ENCODE results near the gene BACH2.

The BACH2 gene

DNA sequence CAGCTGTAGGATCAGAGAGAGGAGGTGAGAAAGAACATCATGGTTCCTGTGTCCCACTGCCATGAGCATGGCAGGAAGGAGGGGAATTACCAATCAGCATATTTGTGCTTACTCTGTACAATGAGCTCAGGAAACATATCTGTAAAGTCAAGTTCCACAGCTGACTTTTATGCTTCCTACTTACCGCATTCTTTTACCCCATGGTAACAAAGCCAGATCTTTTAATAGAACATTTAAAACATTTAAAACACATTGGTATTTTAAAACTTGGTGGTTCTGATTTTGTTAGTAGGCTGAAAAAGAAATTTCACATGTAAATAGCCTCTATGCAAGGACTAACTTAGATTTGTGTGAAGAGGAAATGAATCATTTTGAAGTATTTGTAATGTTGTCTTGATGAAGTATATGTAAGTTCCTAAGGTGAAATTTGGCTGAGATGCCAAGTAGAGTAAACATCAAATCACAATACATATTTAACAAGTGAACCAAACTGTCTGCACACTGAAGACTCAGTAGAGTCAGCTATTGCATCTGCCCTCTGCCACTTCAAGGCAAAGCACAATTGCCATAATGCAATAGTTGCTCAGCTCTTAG is 287.6 kb downstream of the BACH2 start:
- DNase-seq (ENCODE audit: insufficient read length, low spot score): no peak
- FAIRE-seq: no peak

DNA sequence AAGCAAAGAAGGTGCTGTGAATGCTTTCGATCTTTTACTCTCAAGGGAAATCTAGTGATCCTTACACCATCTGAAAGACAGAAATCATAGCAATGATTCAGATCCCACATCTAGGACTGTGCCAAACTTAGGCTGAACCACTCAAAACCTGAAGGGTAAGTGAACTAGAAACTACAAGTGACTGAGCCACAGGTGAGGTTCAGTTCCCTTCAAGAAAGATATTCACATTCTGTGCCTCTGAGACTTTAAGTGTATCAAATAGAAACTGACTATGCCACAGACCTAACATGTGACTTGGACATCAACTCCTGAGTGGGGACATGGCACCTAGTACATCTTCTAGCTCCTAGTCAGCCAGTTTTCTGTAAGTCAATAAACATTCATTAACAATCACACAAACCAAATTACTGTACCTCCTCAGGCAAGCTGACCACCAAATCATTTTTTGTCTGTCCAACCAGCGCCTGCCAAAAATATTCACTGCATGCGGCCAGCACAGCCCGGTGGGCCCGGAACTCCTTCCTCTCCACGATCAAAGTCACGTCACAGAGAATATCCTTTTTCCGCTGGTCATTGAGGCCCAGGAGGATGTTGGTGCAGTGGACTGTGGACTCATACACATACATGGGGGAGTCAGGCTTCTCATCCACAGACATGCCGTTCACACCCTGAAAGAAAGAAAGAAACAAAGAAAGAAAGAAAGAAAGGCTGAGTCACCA is 288.3 kb downstream of the BACH2 start:
- DNase-seq (ENCODE audit: insufficient read length, low spot score) (no peak), FAIRE-seq (no peak)

DNA sequence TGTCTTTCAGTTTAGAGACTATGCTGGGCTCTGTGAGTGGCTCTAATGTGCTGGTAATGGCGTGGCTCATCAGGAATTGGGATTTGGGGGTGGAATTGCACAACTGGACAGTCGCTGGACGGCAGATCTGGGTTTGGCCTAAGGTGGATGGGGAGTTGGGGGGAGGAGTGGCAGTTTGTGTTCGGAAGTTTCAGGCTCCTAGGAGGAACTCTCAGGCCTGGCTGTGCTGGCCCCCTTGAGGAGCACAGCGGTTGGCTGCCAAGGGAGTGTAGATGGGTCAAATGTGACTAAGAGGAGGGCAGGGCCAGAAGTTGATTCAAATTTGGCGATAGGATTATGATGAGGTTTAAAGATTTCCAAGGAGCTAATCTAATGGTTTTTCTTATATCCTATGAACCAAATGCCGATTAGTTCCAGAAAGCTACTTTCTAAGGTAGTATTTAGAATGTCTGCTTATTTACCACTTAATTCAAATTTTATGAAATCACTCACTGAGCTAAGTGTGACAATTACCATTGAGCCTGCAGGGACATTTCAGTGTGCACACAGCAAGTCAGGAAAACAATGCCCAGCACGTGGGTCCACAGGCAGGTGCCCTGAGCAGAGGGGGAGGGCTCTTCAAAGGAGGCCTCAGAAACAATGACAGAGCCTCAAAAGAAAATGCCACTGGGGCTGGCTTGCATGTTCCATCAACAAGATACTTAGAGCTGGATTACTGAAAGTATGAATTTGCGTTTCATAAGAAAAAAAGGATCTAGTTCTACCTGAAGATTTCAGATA is 291.4 kb downstream of the BACH2 start:
- FAIRE-seq (no peak), DNase-seq (ENCODE audit: insufficient read length, low spot score) (no peak)

DNA sequence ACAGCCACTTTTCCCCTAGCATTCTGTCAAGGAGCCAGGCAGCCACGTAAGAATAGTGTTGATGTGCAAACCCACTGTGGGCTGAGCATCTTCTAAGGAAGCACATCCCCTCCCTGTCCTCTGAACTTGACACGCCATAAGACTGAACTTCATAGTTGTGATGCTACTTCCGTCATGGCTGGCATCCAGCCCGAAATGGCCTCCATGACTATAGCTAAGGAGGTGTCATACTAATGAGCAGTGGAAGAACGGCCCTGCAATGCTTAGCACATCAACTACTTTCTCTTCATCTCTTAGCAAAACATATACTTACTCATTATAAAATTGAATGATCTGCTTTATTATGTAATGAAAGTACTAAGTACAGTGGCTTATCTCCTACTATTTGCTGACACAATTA is 292.1 kb downstream of the BACH2 start:
- no peak for DNase-seq (ENCODE audit: insufficient read length, low spot score)
- no peak for FAIRE-seq

DNA sequence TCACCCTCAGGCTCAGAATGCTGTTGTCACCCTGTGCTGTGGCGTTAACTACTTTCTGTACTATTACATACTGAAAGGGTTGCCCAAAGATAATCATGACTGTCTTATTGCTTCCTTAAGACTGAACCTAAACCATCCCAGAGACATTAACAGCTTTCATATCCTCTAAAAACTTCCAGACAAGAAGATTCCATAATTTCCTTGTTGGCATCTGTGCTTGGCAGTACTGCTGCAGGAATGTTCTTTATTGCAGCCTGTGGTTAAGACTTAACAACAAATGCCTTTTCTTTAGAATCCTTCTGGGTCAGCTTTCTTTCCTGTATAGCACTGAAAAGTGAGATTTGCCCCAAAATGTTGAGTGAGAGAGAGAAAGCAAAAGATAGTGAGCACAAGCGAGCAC is 292.7 kb downstream of the BACH2 start:
- FAIRE-seq: no peak
- DNase-seq (ENCODE audit: insufficient read length, low spot score): no peak

DNA sequence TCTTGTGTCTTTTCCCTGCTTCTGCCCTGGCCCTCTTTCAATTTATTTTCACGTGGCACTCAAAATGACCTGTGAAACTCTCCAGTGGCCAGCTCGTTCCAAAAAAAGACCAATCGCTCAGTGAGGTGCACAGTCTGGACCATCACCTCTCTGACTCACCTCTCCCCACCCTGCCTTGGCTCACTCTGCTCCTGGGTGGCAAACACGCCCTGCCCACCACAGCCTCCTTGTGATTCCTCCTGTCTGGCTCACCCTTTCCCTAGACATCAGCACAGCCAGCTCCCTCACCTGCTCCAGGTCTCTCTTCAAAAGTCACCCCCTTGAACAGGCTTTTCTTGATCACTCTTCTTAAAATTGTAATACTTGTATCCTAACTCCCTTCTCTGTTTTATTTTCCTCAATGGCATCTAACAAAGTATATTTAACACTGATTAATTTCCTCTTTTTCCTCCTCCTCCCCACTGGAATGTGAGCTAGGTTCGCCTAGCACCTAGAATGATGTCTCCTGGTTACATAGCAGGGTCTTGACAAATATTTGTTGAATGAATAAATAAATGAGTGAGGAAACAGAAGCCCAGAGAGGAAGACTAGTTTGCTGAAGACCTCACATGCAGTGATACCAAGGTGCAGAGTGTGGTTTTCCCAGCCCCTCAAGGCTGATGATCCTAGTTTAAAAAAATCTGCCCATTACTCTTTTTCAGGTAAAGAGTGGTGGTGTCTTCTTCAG is 293.4 kb downstream of the BACH2 start:
- DNase-seq (ENCODE audit: insufficient read length, low spot score) (no peak), FAIRE-seq (no peak)

DNA sequence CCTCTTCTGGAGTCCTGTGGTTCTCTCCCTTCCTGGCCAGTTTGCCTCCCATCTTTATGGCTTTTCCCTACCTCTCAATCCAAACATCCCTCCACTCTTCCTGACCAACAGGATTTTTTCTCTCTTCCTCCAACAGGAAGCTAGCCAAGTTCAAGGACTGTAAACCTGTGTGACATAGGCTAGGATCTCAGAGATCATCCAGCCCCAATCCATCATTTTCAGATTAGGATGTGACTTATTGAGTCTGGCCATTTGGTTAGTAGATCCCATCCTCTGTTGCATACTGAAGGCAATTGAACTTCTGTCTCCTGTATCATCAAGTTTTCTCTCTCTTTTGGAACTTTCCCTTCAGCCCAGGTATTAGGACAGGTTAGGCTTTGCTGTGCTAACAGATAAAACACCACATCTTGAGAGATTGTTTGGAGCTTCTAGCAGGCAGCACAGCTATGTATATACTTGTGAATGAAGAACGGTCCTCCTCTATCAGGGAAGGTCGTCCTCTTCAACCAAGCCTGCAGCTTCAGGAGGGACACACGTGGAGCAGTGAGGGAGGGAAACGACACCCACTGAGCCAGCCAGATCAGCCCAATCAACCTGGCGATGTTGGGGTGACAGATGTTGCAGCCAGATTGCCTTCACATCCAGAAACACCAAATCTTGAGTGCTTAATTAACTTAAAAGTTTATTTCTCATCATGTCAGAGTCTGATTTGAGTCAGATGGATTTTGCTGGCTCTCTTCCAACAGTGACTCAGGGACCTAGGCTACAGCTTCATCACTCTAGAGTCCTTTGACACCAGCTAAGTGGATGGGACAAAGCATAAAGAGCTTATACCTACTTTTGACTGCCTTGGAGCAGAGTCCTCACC is 295.5 kb downstream of the BACH2 start:
- DNase-seq (ENCODE audit: insufficient read length, low spot score) (no peak), FAIRE-seq (no peak)

DNA sequence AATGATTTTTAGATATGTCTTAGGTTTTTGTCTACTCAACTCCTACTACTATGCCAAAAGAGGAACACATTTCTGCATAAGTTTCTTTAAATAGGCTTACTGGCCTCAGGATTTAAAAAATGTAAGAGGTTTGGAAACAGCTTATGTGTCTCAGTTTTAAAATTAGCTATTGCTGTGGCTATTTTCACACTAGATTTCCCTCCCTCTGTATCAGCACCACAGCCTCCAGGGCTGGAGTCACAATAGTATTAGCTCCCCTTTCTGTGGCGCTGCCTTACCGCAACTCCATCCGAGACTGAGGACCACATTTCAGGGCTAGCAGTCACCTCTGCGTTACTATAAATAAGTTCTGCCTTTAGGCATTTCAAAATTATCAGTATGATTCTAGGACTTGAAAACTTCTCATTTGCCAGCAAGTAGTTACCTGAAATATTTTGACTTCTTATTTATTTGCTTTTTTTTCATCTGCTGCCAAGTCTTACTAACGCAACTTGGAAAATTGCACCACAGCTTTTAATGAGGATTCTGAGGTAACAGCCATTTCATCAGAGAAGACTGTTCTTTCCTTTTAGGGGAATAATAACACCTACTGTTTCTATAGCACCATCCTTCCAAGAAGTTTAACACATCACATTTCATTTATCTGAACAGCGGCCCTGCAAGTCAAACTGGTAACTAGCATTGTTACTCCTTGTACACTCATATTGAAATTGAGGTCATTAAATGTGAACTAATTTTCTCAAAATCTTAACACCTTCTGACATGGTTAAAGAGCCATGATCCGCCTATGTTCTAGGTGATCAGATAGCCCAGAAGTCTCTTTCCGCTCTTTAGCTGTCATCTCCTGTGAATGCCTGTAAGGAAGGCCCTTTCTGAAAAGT is 296.5 kb downstream of the BACH2 start:
- DNase-seq (ENCODE audit: insufficient read length, low spot score) (no peak), FAIRE-seq (no peak)

DNA sequence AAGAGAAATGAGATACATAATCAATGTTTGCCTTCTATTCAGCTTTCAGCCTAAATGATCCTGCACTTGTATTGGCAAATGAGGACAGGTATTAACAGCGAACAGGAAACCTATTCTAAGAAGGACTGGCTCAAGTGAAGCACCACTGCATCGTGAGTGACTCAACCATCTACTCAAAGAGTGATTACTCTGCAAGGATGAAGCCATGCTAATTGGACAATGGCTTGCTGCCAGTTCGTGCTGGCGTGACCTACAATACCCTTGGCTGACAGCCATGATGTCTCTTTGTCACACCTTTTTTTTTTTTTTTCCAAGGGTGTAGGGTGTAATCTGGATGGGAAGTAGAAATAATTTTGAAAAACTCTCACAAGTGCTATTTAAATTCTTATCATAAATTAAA is 297.5 kb downstream of the BACH2 start:
- FAIRE-seq (no peak), DNase-seq (ENCODE audit: insufficient read length, low spot score) (no peak)

DNA sequence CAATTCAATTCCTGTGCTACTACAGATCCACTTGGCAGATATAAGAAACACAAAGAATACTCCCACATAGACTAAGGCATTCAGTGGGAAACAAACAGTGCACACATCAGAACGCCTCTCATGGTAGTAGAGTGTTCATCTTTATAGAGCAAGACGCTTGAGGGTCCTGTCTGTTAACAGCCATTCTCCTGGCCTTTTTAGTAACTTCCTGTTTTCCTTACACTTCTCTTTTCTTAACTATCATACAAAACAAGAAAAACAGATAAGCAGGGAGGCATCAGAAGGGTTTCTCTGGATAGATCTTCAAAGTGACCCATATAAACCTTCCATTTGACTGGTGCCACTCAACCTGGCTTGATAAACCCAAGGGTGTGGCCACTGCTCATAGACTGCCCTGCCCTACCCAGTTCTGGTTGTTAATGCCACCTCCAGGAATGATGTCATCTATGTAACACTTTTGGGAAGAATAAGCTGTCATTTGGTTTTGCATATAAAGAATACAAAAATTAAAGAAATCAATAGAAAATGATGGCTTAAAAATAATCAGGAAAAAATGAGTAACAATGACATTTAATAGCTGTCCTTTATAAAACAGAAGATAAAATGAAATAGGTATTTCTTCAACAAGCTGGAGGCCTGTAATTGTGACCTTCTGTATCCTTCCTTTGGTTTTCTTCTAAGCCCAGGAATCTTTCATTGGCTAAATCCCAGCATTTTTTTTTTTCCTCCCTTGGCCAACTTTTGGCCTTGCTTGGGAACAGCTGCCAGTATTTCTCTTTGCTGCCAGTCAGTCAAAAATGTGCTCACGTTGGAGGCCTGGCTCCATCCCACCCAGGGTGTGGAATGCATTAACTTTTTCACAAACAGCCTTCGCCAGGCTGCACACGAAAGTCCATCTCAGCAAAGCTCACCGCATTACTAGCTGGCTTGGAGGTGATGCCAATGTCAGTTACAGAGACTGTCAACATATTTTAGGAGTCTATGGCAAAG is 298.9 kb downstream of the BACH2 start:
- FAIRE-seq: no peak
- DNase-seq (ENCODE audit: insufficient read length, low spot score): no peak

DNA sequence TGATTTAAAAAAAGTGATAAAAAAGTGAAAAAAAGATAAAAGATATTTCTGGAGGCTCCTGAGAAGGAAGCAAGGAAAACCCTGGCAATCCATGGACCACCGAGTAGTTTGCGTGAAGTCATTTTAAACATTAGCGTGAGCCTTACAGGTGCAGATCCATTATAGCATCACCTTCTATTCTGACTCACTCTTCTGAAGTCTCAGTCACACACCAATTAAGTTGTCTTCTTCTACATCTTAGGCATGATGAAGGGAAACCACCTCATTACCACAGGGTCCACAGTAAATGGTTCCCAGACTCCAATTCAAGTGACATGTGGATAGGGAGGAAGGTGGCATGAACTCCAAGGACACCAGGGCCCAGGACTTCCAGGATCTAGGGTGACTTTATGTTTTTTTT is 303.2 kb downstream of the BACH2 start:
- no peak for DNase-seq (ENCODE audit: insufficient read length, low spot score)
- FAIRE-seq: no peak

DNA sequence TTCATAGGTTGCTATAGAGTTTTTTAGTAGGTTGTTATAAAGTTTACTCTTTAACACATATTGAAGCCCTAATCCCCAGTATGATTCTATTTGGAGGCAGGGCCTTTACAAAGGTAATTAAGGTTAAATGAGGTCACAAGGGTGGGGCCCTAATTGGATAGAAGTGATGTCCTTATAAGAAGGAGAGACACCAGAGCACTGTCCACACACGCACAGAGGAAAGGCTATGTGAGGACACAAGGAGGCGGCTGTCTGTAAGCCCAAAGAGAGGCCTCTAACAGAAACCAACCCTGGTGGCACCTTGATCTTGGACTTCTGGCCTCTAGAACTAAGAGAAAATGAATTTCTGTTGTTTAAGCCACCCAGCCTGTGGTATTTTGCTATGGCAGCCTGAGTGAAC is 303.8 kb downstream of the BACH2 start:
- DNase-seq (ENCODE audit: insufficient read length, low spot score) (no peak), FAIRE-seq (no peak)

DNA sequence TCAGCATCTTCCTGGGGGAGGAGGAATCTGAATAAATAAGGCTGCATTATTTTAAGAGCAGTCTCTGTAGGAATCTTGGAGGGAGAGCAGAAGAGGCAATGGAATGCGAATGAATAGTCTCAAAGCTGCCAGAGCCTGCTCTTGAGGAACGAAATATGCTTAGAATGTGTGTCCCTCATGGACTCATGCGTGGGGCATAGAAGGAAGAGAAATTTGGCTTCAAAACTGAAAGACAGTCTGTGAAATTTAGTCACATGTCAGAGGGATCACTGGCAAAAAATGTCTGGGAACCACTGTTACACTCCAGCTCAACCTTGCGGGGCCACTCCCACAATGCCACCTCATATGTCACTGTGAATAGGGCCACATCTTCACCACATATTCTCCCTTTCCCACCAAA is 306.9 kb downstream of the BACH2 start:
- FAIRE-seq (no peak), DNase-seq (ENCODE audit: insufficient read length, low spot score) (no peak)

DNA sequence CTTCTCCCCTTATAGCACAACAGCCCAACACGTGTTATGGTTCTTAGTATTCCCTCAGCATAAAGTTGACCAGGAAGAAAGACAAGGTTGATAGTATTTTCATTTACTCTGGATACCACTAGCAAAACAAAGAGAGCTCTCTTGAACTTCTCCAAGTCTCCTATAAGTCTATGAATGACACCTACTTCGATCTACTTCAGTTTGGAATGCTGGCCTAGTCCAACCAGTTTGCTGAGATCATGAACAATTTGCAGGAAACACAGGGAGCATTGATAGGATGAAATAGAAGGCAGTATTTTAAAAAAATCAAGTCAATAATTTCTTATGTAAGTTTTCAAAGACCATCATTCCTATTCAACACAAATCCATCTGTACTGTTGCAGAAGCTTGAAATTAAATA is 308.8 kb downstream of the BACH2 start:
- no peak for FAIRE-seq
- no peak for DNase-seq (ENCODE audit: insufficient read length, low spot score)

DNA sequence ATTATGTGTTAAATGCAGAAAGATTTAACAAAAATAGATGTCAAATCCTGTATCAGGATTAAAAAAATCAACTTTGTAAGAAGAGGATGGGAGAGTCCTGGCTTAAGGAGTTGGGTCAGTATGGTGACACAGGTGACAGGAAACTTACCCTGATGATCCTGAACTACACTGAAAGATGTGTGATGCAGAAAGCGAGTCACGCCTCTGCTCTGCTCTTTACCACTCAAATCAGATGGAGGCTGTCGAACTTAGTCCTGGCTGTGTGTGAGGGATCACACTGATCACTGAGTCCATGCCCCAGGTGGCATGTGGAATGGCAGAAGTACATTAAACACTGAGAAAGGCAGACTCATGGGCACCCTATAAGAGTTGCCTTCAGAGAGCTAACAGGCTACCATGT is 309.5 kb downstream of the BACH2 start:
- DNase-seq (ENCODE audit: insufficient read length, low spot score): no peak
- no peak for FAIRE-seq

DNA sequence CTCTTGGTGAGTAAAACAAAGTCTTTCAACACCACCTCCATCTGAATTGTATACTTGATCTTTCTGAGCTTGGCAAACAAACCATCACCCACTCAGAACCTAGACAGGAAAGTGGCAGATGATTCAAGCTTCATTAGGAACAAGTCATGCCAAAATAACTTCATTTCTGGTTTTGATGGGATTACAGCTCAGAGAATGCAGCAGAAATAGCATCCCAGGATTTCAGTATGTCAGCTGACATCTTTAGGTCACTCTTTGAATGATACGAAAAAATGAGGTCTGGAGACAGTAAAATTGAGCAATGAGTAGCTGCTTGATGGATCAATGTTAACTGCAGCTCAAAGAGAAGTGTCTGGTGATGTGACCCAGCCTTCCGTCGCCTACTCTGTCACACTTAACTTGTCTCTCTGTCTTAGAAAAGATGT is 310.0 kb downstream of the BACH2 start:
- DNase-seq (ENCODE audit: insufficient read length, low spot score): no peak
- FAIRE-seq: no peak

DNA sequence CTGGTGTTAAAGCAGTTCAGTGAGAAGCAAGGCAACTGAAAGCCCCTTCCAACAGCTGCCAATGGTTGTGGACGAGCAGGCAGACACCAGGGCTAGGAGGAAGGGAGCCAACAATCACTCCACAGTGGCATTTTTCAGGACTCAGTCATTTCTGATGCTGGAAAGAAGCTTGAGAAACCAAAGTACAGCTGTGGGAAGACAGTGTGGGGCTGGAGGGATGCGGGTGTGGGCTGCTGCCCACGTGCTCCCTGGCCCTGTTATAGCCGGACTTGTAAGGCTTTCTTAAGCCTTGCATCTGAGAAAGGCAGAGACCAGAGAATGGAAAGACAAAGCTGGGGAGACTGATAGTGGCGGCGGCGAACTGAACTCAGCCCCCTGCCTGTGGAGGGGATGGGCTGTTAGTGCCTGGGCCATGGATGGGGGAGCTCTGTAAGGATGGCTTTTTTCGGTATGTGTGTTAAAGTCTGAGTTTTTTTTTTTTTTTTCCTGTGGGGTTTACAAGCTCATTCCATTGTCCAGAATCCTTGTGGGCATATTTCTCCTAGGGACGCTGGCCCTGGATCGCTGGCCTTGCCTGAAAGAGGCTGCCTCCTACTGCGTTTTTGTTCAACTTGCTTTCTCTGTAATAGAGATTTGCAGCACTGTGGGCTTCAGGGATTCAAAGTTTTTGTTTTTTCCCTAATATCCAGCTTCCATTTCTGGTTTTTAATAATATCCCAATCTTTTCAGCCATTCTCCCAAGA is 310.7 kb downstream of the BACH2 start:
- no peak for DNase-seq (ENCODE audit: insufficient read length, low spot score)
- no peak for FAIRE-seq

Measured in HTR-8/SVneo (cell line).